CD4-positive, alpha-beta memory T cell (primary cell): ENCODE data around the gene RAPGEF1. TPM values are rescaled to one million over a fixed set of nuclear protein-coding genes. Genes with fewer than 3 reads are reported as not detected.
A peak's percentile ranks its signal among the peaks of the same experiment; 100 is the strongest.

Experiments
- CTCF ChIA-PET: fragments of 350-600 bp; sonication (Branson Sonifier 250); formaldehyde crosslinking; loops from one replicate; lab custom pipeline; 2021; ENCODE audit warnings: inconsistent platforms; ENCODE audit not compliant: partially characterized antibody; lab: Charles Lee
- POLR2A ChIA-PET: fragments of 350-600 bp; sonication (Branson Sonifier 250); formaldehyde crosslinking; loops from one replicate; lab custom pipeline; 2021; ENCODE audit not compliant: partially characterized antibody; lab: Charles Lee
- DNase-seq, 5 donors: peaks; one replicate each; pipeline versions ENCODE4 v3.0.0 to v3.0.0-alpha.2; 2020 to 2022; ENCODE audit warnings: mixed read lengths in 1 of 5
- H3K27ac ChIP-seq: one replicate; pipeline ENCODE4 v1.7.0; 2013; ENCODE audit warnings: low read depth, low read length
- H3K27me3 ChIP-seq: 2 replicates; pipeline ENCODE4 v1.7.0; 2013; ENCODE audit warnings: mild to moderate bottlenecking, low read length, moderate library complexity; ENCODE audit not compliant: insufficient read depth
- H3K36me3 ChIP-seq: 2 replicates; pipeline ENCODE4 v1.7.0; 2013; ENCODE audit warnings: mild to moderate bottlenecking, low read length, moderate library complexity; ENCODE audit not compliant: insufficient read depth
- H3K4me1 ChIP-seq: 2 replicates; pipeline ENCODE4 v1.7.0; 2013; ENCODE audit warnings: mild to moderate bottlenecking, low read length, moderate library complexity; ENCODE audit not compliant: insufficient read depth
- H3K4me3 ChIP-seq, 2 donors: one replicate each; pipeline ENCODE4 v1.7.0; 2013; ENCODE audit warnings: low read length in 2 of 2, mild to moderate bottlenecking in 1 of 2
- H3K9me3 ChIP-seq, 2 donors: one replicate each; pipeline ENCODE4 v1.7.0; 2013; ENCODE audit warnings: low read length in 2 of 2, control low read depth in 1 of 2; ENCODE audit not compliant: control insufficient read depth in 1 of 2
- H3K27ac Mint-ChIP-seq, 7 donors: one replicate each; pipeline ENCODE4 v1.8.0; 2020 to 2021; ENCODE audit warnings: mixed read lengths in 7 of 7, mild to moderate bottlenecking in 6 of 7, inconsistent platforms in 3 of 7, moderate library complexity in 3 of 7
- H3K27me3 Mint-ChIP-seq, 2 donors: one replicate each; pipeline ENCODE4 v1.8.0; 2020 to 2021; ENCODE audit warnings: mixed read lengths in 2 of 2
- H3K36me3 Mint-ChIP-seq, 2 donors: one replicate each; pipeline ENCODE4 v1.8.0; 2020 to 2021; ENCODE audit warnings: mixed read lengths in 2 of 2, inconsistent platforms in 1 of 2, mild to moderate bottlenecking in 1 of 2
- H3K4me1 Mint-ChIP-seq, 4 donors: one replicate each; pipeline ENCODE4 v1.8.0; 2020 to 2021; ENCODE audit warnings: mixed read lengths in 4 of 4, mild to moderate bottlenecking in 1 of 4
- H3K4me3 Mint-ChIP-seq, 8 donors: one replicate each; pipeline ENCODE4 v1.8.0; 2020 to 2021; ENCODE audit warnings: mixed read lengths in 8 of 8, mild to moderate bottlenecking in 7 of 8, moderate library complexity in 6 of 8, inconsistent platforms in 3 of 8
- H3K9me3 Mint-ChIP-seq, 8 donors: one replicate each; pipeline ENCODE4 v1.8.0; 2020 to 2021; ENCODE audit warnings: mixed read lengths in 8 of 8, mild to moderate bottlenecking in 5 of 8, inconsistent platforms in 3 of 8, moderate library complexity in 1 of 8
- intact Hi-C: fragments of 100-400 bp; cut with micrococcal nuclease; formaldehyde crosslinking; loops from one replicate; pipeline ENCODE4 v1.15.1; 2023
- polyA plus RNA-seq, 2 donors: library from polyadenylated mRNA; unstranded; fragments of 300-500 nt; fragmentation: Illumina TruSeq; gene quantifications; one replicate each; pipeline ENCODE4 v1.2.3, GENCODE V29; 2021
- total RNA-seq, 2 experiments: library from RNA; stranded (reverse); gene quantifications; one replicate each; pipeline ENCODE4 v1.2.3, GENCODE V29; 2021

RAPGEF1 gene
- total and polyA plus RNA-seq, 4 experiments from 2014 or later = 1.5 to 149 (median 76.2) TPM

DNA sequence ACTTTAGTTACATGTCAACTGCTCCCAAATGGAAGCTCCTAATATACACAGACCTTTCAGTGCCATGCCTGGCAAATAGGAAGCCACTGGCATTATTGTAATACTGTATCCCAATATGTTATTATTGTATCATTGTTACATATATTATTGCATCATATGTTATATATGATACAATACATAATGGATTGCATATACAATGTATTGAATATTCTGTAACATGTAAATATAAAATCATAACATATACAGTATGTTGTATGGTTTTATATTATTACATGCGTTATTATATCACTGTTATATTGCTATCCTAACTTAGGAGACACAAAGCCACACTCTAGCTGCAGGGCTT is 38.5 kb downstream of the RAPGEF1 start:
- peaks cover 0 to 2% (median 0%) of the 10 kb centered on the region in 8 donors for H3K9me3 Mint-ChIP-seq
- peaks cover 72 to 99% (median 87%) of the 10 kb centered on the region in 4 donors for H3K4me1 Mint-ChIP-seq
- DNase-seq = no peak
- peaks cover 90% of the 10 kb centered on the region for H3K4me1 ChIP-seq
- no peak overlapping the region for H3K4me3 Mint-ChIP-seq
- H3K27ac Mint-ChIP-seq = peak overlapping the region in 2 of 7 donors; percentile 3 to 31
- no peak overlapping the region for H3K4me3 ChIP-seq
- H3K27me3 ChIP-seq = no peaks in the 10 kb centered on the region
- ChIA-PET CTCF (no interaction called here), POLR2A (interaction anchor here (1.5 to 1.8 kb wide), 3 partner anchors 24 to 27 kb away, joined by 4 to 5 read pairs (median 4); no protein-coding TSS in a partner anchor)
- intact Hi-C loops = no loop called here
- H3K36me3 Mint-ChIP-seq = peaks cover 0 to 6% of the 10 kb centered on the region in 2 donors
- H3K27ac ChIP-seq = no peak overlapping the region
- no peaks in the 10 kb centered on the region for H3K9me3 ChIP-seq
- no peaks in the 10 kb centered on the region for H3K36me3 ChIP-seq
- no peaks in the 10 kb centered on the region for H3K27me3 Mint-ChIP-seq

DNA sequence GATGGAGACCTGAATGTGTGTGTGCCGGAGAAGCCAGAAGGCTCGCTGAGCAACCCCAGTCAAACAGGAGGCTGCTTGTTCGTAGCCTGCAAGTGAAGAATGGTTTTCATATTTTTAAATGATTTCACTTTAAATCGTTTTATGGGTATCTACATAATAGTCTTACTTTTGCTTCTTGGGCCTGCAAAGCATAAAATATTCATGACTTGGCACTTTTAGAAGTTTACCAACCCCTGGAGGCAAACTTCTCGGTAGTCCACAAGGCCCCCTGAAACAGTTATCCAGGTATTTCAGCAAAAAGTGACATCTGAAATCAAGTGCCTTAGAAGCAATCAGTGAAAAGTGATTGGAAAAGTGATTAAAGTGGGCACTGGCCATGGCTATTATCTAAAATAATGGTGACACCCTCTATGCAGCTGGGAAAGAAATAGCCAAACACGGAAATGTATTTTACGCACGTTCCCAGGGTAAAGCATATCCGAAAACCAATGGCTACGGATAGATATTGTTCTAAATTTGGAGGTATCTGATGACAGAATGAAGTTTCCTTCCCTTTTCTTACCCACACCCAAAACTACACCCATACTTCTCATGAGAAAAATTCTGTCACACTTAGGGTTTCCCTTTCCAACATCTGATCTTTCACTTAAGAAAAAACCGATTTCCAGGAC is 39.0 kb downstream of the RAPGEF1 start:
- Mint-ChIP-seq H3K27me3 (no peaks in the 10 kb centered on the region), H3K9me3 (peaks cover 0 to 2% (median 0%) of the 10 kb centered on the region in 8 donors), H3K36me3 (peaks cover 0 to 6% of the 10 kb centered on the region in 2 donors), H3K4me3 (peak overlapping the region in 1 of 8 donors; percentile 4), H3K27ac (peak overlapping the region in 5 of 7 donors; percentile 3 to 79 (median 31)), H3K4me1 (peaks cover 72 to 99% (median 88%) of the 10 kb centered on the region in 4 donors)
- intact Hi-C loops = no loop called here
- no peak for DNase-seq
- no peak overlapping the region for H3K4me3 ChIP-seq
- H3K27ac ChIP-seq = no peak overlapping the region
- H3K36me3 ChIP-seq = no peaks in the 10 kb centered on the region
- peaks cover 90% of the 10 kb centered on the region for H3K4me1 ChIP-seq
- no peaks in the 10 kb centered on the region for H3K27me3 ChIP-seq
- ChIA-PET CTCF (no interaction called here), POLR2A (interaction anchor here (1.7 to 1.8 kb wide), 2 partner anchors 24 to 26 kb away, joined by 4 to 5 read pairs; no protein-coding TSS in a partner anchor)
- no peaks in the 10 kb centered on the region for H3K9me3 ChIP-seq

DNA sequence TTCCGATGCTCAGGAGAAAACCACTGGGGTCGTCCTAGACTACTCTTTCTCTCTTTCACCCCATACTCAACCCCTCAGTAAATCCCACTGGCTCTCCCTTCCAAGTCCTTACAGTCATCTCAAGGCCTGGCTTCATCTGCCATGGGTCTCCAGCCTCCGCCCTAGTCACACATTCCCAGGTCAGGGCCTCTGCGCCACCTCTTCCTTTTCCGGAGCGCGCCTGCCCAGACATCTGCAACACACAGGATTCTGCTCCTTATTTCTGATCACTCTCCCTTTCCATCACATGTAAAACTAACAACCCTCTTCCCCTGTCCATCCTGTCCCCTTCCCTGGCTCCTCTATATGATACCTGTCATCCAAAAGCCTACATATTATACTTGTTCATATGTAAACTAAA is 39.8 kb downstream of the RAPGEF1 start:
- peaks cover 71 to 99% (median 88%) of the 10 kb centered on the region in 4 donors for H3K4me1 Mint-ChIP-seq
- Histone ChIP-seq H3K27me3 (no peaks in the 10 kb centered on the region), H3K27ac (no peak overlapping the region), H3K36me3 (no peaks in the 10 kb centered on the region), H3K4me1 (peaks cover 90% of the 10 kb centered on the region), H3K9me3 (no peaks in the 10 kb centered on the region), H3K4me3 (no peak overlapping the region)
- peaks cover 0 to 6% of the 10 kb centered on the region in 2 donors for H3K36me3 Mint-ChIP-seq
- intact Hi-C loops = no loop called here
- H3K4me3 Mint-ChIP-seq = peak overlapping the region in 5 of 8 donors; percentile 8 to 42 (median 27)
- H3K27me3 Mint-ChIP-seq = no peaks in the 10 kb centered on the region
- POLR2A ChIA-PET = no interaction called here
- H3K9me3 Mint-ChIP-seq = peaks cover 0 to 2% (median 0%) of the 10 kb centered on the region in 8 donors
- peak overlapping the region in 6 of 7 donors; percentile 41 to 93 (median 76) for H3K27ac Mint-ChIP-seq
- DNase-seq = no peak
- CTCF ChIA-PET = interaction anchor here (0.5 kb wide), 1 partner anchor 47 kb away, joined by 3 read pairs; no protein-coding TSS in a partner anchor

DNA sequence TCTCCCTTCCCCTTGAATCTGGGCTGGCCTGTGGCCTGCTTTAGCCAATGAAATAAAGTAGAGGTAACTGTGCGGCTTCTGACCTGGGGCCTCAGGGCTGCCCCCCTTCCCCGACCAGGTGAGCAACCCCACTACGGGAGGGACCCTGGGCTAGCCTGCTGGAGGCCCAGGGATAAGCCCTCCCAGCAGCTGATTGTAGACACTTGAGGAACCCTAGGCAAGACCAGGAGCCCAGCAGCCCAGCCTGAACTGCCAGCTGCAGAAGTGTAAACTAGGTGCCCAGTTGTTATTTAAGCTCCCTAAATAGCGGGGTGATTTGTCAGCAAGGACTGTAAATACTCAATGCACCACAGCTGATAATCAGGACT is 41.3 kb downstream of the RAPGEF1 start:
- Histone ChIP-seq H3K4me1 (peaks cover 88% of the 10 kb centered on the region), H3K36me3 (no peaks in the 10 kb centered on the region), H3K27me3 (no peaks in the 10 kb centered on the region), H3K27ac (no peak overlapping the region), H3K4me3 (no peak overlapping the region), H3K9me3 (no peaks in the 10 kb centered on the region)
- no peak for DNase-seq
- ChIA-PET POLR2A (interaction anchor here (1.1 to 4.1 kb wide), 4 partner anchors 20 to 42 kb away, joined by 3 to 31 read pairs (median 6); no protein-coding TSS in a partner anchor), CTCF (interaction anchor here (1.1 kb wide), 1 partner anchor 13 kb away, joined by 4 read pairs; no protein-coding TSS in a partner anchor)
- no peaks in the 10 kb centered on the region for H3K27me3 Mint-ChIP-seq
- H3K27ac Mint-ChIP-seq = peak overlapping the region in 5 of 7 donors; percentile 18 to 93 (median 78)
- peaks cover 0 to 6% of the 10 kb centered on the region in 2 donors for H3K36me3 Mint-ChIP-seq
- H3K9me3 Mint-ChIP-seq = peaks cover 0 to 2% (median 0%) of the 10 kb centered on the region in 8 donors
- peak overlapping the region in 1 of 8 donors; percentile 48 for H3K4me3 Mint-ChIP-seq
- H3K4me1 Mint-ChIP-seq = peaks cover 70 to 99% (median 87%) of the 10 kb centered on the region in 4 donors
- intact Hi-C loops = no loop called here

DNA sequence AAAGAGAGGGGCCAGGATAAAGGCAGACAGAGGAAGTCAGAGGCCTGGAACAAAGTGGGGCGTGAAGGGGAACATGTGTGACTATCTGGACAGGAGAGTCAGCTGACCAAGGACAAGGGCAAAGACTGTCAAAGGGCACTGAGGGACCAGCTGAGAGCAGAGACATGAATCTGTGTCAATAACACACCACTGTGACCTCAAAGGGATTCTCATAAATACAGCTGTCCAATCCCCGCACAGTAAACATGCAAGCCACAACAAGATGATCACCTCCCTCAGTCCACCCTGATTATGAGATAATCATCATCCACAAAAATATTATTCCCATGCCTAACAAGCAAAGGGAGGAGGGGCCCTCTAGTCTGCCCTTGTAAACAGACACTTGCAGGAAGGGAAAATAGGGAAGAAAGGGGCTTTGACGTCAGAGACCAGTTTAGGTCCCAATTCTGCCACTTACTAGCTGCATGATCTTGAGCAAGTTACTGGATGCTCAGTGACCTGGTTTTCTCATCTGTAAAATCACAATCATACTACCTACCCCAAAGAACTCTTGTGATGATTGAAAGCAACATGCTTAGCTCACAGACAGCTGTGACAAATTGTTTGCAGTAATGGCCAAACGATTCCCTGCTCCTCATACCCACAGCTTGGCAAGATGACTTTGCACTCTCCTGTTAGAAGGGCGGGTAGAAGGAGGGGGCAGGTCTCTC is 41.8 kb downstream of the RAPGEF1 start:
- Mint-ChIP-seq H3K36me3 (peaks cover 0 to 6% of the 10 kb centered on the region in 2 donors), H3K9me3 (peaks cover 0 to 2% (median 0%) of the 10 kb centered on the region in 8 donors), H3K27me3 (no peaks in the 10 kb centered on the region), H3K4me1 (peaks cover 72 to 99% (median 87%) of the 10 kb centered on the region in 4 donors), H3K27ac (peak overlapping the region; percentile 53 to 93 (median 78)), H3K4me3 (peak overlapping the region in 4 of 8 donors; percentile 30 to 48 (median 34))
- Histone ChIP-seq H3K4me3 (no peak overlapping the region), H3K36me3 (no peaks in the 10 kb centered on the region), H3K9me3 (no peaks in the 10 kb centered on the region), H3K4me1 (peaks cover 88% of the 10 kb centered on the region), H3K27me3 (no peaks in the 10 kb centered on the region), H3K27ac (no peak overlapping the region)
- DNase-seq = no peak
- intact Hi-C loops = no loop called here
- POLR2A ChIA-PET = interaction anchor here (1.1 to 4.1 kb wide), 8 partner anchors 9 to 41 kb away, joined by 3 to 31 read pairs (median 6); no protein-coding TSS in a partner anchor
- CTCF ChIA-PET = interaction anchor here (1.1 to 2.5 kb wide), 2 partner anchors 13 to 20 kb away, joined by 4 to 12 read pairs; no protein-coding TSS in a partner anchor

DNA sequence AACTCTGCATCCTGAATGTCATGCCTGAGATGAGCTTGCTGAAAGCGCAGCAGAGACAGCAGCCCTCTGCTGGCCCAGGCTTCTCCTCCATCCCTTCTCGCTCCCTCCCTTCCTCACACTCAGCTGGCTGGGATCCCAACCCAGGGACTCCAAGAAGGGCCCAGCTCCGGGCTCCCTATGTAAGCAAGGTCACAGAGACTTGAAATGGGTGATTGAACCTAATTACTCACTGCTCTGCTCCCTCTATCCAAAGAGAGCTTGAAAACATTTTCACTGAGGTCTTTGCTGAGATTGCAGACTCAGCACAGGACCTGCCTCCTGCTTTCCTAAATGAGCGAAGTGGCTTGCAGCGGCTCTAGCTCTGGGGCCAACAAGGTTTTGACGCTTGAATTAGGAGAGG is 42.8 kb downstream of the RAPGEF1 start:
- Mint-ChIP-seq H3K4me1 (peaks cover 77 to 99% (median 89%) of the 10 kb centered on the region in 4 donors), H3K27me3 (no peaks in the 10 kb centered on the region), H3K9me3 (peaks cover 0 to 2% (median 0%) of the 10 kb centered on the region in 8 donors), H3K4me3 (peak overlapping the region in 1 of 8 donors; percentile 48), H3K36me3 (peaks cover 0 to 6% of the 10 kb centered on the region in 2 donors), H3K27ac (peak overlapping the region in 4 of 7 donors; percentile 58 to 86 (median 68))
- CTCF ChIA-PET = interaction anchor here (0.9 to 2.5 kb wide), 3 partner anchors 19 to 48 kb away, joined by 3 to 12 read pairs (median 5); no protein-coding TSS in a partner anchor
- no peak overlapping the region for H3K4me3 ChIP-seq
- H3K27ac ChIP-seq = no peak overlapping the region
- no peaks in the 10 kb centered on the region for H3K36me3 ChIP-seq
- peaks cover 88% of the 10 kb centered on the region for H3K4me1 ChIP-seq
- POLR2A ChIA-PET = interaction anchor here (1.0 to 4.1 kb wide), 11 partner anchors 8 to 42 kb away, joined by 3 to 31 read pairs (median 5); no protein-coding TSS in a partner anchor
- intact Hi-C loops = no loop called here
- H3K9me3 ChIP-seq = no peaks in the 10 kb centered on the region
- DNase-seq = no peak
- H3K27me3 ChIP-seq = no peaks in the 10 kb centered on the region
